ENCODE data around the gene SPTBN2. TPM values are rescaled to one million over a fixed set of nuclear protein-coding genes. Genes with fewer than 3 reads are reported as not detected.
A peak's percentile ranks its signal among the peaks of the same experiment; 100 is the strongest.

SPTBN2 gene
- total RNA-seq: 1 to 10 TPM; 1.2 to 5.6 TPM

GRCh38 chr11:66728693-66729385, at the start of gene SPTBN2:
SPTBN2 (minus strand) TSS chr11:66729216; CDS start chr11:66721240, 7,976 bp downstream.
- no peak for ATAC-seq (ENCODE audit: insufficient number of reproducible peaks, low FRiP score, low read depth)
- no peaks in the 10 kb centered on the region for H3K27me3 ChIP-seq (replicated peaks; ENCODE audit: insufficient read depth)
- H3K27ac ChIP-seq: no peak within 1 kb of the TSS

GRCh38 chr11:66768818-66769217, 39.8 kb upstream of the SPTBN2 start:
- H3K27me3 ChIP-seq (replicated peaks; ENCODE audit: insufficient read depth): no peaks in the 10 kb centered on the region
- no peaks in the 10 kb centered on the region for H3K9me3 ChIP-seq
- no peak for DNase-seq (ENCODE audit: low spot score)
- no peak for TF ChIP-seq CTCF (IDR thresholded peaks at IDR 0.05)
- no peak for ATAC-seq (ENCODE audit: insufficient number of reproducible peaks, low FRiP score, low read depth)
- no peak overlapping the region for H3K4me3 ChIP-seq
- no peak overlapping the region for H3K27ac ChIP-seq
- H3K36me3 ChIP-seq: no peaks in the 10 kb centered on the region
- no peaks in the 10 kb centered on the region for H3K4me1 ChIP-seq (ENCODE audit: control insufficient read depth in 1 of 2, low read depth in 2 of 2)

More at GRCh38 chr11:66728693-66729385, at the start of gene SPTBN2:
- DNase-seq (ENCODE audit: low spot score): no peak
- H3K9me3 ChIP-seq: no peaks in the 10 kb centered on the region
- no peaks in the 10 kb centered on the region for H3K36me3 ChIP-seq
- TF ChIP-seq CTCF (IDR thresholded peaks at IDR 0.05): no peak
- peak within 1 kb of the TSS; percentile 67 for H3K4me3 ChIP-seq
- H3K4me1 ChIP-seq (ENCODE audit: control insufficient read depth in 1 of 2, low read depth in 2 of 2): peaks cover 0 to 12% of the 10 kb centered on the region in 2 donors

GRCh38 chr11:66768088-66768521, 39.1 kb upstream of the SPTBN2 start:
- H3K36me3 ChIP-seq: no peaks in the 10 kb centered on the region

GRCh38 chr11:66767666-66768065, 38.6 kb upstream of the SPTBN2 start:
- no peaks in the 10 kb centered on the region for H3K9me3 ChIP-seq
- ATAC-seq (ENCODE audit: insufficient number of reproducible peaks, low FRiP score, low read depth) (no peak), DNase-seq (ENCODE audit: low spot score) (no peak)
- no peak overlapping the region for H3K4me3 ChIP-seq
- TF ChIP-seq CTCF (IDR thresholded peaks at IDR 0.05): no peak
- no peak overlapping the region for H3K27ac ChIP-seq
- H3K36me3 ChIP-seq: no peaks in the 10 kb centered on the region
- no peaks in the 10 kb centered on the region for H3K27me3 ChIP-seq (replicated peaks; ENCODE audit: insufficient read depth)
- H3K4me1 ChIP-seq (ENCODE audit: control insufficient read depth in 1 of 2, low read depth in 2 of 2): no peaks in the 10 kb centered on the region

More at GRCh38 chr11:66768088-66768521, 39.1 kb upstream of the SPTBN2 start:
- Histone ChIP-seq H3K9me3 (no peaks in the 10 kb centered on the region), H3K4me3 (no peak overlapping the region), H3K27me3 (replicated peaks; ENCODE audit: insufficient read depth) (no peaks in the 10 kb centered on the region), H3K27ac (no peak overlapping the region), H3K4me1 (ENCODE audit: control insufficient read depth in 1 of 2, low read depth in 2 of 2) (no peaks in the 10 kb centered on the region)
- DNase-seq (ENCODE audit: low spot score) (no peak), ATAC-seq (ENCODE audit: insufficient number of reproducible peaks, low FRiP score, low read depth) (peak; percentile 36)
- TF ChIP-seq CTCF (IDR thresholded peaks at IDR 0.05): no peak

GRCh38 chr11:66766681-66767080, 37.7 kb upstream of the SPTBN2 start:
- Histone ChIP-seq H3K36me3 (no peaks in the 10 kb centered on the region), H3K9me3 (no peaks in the 10 kb centered on the region), H3K4me3 (no peak overlapping the region), H3K27me3 (replicated peaks; ENCODE audit: insufficient read depth) (no peaks in the 10 kb centered on the region), H3K27ac (no peak overlapping the region), H3K4me1 (ENCODE audit: control insufficient read depth in 1 of 2, low read depth in 2 of 2) (no peaks in the 10 kb centered on the region)
- no peak for DNase-seq (ENCODE audit: low spot score)
- TF ChIP-seq CTCF (IDR thresholded peaks at IDR 0.05): no peak
- ATAC-seq (ENCODE audit: insufficient number of reproducible peaks, low FRiP score, low read depth): no peak
